Measurements from ENCODE around the gene SDC4.

The SDC4 gene

DNA sequence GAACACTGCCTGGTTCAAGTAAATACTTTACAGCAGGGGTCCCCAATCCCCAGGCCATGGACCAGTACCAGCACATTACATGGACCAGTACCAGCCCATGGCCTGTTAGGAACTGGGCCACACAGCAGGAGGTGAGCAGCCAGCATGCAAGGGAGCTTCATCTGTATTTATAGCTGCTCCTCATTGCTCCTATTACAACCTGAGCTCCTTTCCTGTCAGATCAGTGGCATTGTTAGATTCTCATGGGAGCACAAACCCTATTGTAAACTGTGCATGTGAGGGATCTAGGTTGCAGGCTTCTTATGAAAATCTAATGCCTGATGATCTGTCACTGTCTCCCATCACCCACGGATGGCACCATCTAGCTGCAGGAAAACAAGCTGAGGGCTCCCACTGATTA is 53.6 kb downstream of the SDC4 start:
- H3K27ac ChIP-seq: no peak overlapping the region
- TF ChIP-seq, protein P1, sequence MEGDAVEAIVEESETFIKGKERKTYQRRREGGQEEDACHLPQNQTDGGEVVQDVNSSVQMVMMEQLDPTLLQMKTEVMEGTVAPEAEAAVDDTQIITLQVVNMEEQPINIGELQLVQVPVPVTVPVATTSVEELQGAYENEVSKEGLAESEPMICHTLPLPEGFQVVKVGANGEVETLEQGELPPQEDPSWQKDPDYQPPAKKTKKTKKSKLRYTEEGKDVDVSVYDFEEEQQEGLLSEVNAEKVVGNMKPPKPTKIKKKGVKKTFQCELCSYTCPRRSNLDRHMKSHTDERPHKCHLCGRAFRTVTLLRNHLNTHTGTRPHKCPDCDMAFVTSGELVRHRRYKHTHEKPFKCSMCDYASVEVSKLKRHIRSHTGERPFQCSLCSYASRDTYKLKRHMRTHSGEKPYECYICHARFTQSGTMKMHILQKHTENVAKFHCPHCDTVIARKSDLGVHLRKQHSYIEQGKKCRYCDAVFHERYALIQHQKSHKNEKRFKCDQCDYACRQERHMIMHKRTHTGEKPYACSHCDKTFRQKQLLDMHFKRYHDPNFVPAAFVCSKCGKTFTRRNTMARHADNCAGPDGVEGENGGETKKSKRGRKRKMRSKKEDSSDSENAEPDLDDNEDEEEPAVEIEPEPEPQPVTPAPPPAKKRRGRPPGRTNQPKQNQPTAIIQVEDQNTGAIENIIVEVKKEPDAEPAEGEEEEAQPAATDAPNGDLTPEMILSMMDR (conservative IDR thresholded peaks at IDR 0.05): no peak

GRCh38 chr20:45294003-45294368 is 54.2 kb downstream of the SDC4 start:
- peak overlapping the region; percentile 74; the same call in 1 of the 2 replicates for H3K27ac ChIP-seq
- TF ChIP-seq, protein P1 (conservative IDR thresholded peaks at IDR 0.05): peak; percentile 73

DNA sequence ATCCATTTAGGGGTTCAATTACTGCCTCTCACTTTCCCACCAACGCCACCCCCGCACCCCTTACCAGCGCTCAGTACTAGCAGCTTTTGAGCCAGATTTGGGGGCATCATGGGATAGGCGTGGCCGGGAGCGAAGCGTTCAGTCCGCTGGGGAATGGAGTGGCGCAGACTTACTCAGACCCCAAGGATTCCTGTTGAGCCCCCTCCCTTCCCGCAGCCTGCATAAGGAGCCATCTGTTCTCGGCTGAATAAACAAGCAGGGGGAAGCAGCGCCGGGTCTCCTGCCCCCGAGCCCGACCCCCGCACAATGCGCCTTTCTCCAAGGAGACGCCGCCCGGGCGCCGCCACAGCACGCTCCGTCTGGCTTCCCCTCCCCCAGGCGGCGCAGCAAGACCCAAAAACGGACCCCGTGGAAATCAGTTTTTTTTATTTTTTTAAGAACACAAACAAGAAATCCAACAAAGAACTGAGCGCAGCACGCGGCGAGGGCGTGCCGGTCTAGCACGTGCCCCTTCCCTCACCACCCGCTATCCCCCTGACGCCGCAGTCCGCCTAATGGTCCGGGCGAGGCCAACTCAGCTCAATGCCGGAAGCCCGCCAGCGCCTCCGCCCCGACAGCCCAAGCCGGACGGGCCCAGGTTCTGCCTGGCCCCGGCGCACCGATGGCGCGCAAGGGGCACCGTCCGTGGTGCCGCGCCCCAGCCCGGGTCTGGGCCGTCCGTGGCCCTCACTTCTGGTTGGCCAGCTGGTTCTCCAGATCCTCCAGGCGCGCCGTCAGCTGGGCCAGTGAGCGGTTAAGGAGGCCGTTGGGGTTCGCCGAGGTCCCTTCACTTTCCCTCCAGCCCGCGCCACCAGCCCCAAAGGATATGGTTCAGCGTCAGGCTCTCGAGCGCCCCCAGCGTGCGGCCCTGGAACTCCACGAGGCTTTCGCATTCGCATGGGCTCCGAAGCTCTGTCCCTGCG is 54.9 kb downstream of the SDC4 start:
- H3K27ac ChIP-seq: peak overlapping the region; percentile 74; the same call in 1 of the 2 replicates
- TF ChIP-seq, protein P1 (conservative IDR thresholded peaks at IDR 0.05): peak; percentile 99

DNA sequence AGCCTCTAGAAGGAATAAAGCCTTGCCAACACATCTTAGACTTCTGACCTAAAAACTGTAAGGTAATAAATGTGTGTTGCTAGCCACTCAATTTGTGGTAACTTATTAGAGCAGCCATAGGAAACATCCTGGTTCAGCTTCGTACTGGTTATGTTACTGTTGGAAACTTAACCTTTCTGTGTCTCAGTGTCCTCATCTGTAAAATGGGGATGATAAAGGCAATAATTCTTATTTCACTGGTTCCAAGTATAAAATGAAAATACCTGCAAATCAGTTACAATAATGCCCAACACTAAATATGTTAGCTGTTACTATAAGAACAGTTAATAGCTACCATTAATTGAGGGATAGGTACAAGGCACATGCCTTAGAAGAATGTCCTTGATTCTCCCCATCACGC is 55.9 kb downstream of the SDC4 start:
- no peak overlapping the region for H3K27ac ChIP-seq
- TF ChIP-seq, protein P1 (conservative IDR thresholded peaks at IDR 0.05): no peak

GRCh38 chr20:45291526-45291925 is 56.7 kb downstream of the SDC4 start:
- TF ChIP-seq, protein P1 (conservative IDR thresholded peaks at IDR 0.05): no peak

DNA sequence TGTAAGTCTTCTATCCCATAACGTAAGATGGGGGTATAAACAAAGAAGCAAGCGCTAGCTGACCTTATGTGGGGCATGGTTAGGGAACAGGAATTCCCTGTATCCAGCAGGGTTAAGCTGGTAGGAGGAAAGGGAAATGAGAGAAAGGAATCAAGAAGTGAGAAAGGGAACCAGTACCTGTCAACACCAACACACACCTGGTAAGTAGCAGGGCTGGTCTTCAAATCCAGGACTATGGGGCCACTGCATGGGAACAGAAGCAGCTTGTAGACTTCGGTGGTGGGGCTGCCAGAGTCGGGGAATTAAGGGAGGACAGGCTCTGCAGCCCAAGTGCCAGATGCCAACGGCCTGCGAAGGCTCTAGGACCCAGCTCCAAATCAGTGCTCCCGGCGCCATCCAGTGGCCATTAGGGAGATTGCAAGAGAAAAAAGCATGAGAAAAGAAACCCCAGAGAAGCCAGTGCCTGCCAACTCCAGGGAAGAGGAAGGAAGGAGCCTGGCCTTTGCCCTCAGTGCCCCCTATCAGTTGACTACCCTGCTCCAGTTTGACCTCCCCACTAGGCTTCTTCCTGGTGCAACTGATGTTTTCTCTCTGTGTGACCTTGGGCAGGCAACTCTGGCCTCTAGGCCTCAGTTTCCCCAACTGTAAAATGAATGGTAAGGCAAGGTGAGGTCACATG is 57.4 kb downstream of the SDC4 start:
- TF ChIP-seq, protein P1 (conservative IDR thresholded peaks at IDR 0.05): peak; percentile 95
- peak overlapping the region; percentile 56; the same call in 1 of the 2 replicates for H3K27ac ChIP-seq

More at GRCh38 chr20:45291526-45291925, 56.7 kb downstream of the SDC4 start:
- H3K27ac ChIP-seq: peak overlapping the region; percentile 56; the same call in 1 of the 2 replicates
